K562 (cell line): ENCODE measurements around the gene RXFP3. TPM values are rescaled to one million over a fixed set of nuclear protein-coding genes. Genes with fewer than 3 reads are reported as not detected.

Experiments
- ARID3A ChIP-seq: IDR thresholded peaks from 2 replicates; pipeline ENCODE4 v1.6.1; 2012; ENCODE audit warnings: low read depth, low read length, improper control_type of control experiment, borderline replicate concordance
- CEBPB ChIP-seq: fragments of 450-650 bp; IDR thresholded peaks from 2 replicates; pipeline ENCODE4 v1.6.1; 2016; ENCODE audit warnings: missing genetic modification characterization, missing compliant biosample characterization
- CEBPG ChIP-seq, 3 experiments: fragments of 200-800 bp in 1 of 3; sonication (Bioruptor generic) in 1 of 3; sonication (generic) in 1 of 3; formaldehyde crosslinking in 1 of 3; IDR thresholded peaks in 2 of 3; conservative IDR thresholded peaks in 1 of 3; 2 replicates each; pipeline versions ENCODE4 v1.6.1 to v1.8.0; 2016 to 2022; ENCODE audit warnings: missing compliant biosample characterization in 2 of 3, missing genetic modification characterization in 2 of 3, mild to moderate bottlenecking in 1 of 3, missing genetic modification reagents in 1 of 3
- CREBBP ChIP-seq: IDR thresholded peaks from one replicate; pipeline ENCODE4 v1.6.1; 2012; ENCODE audit warnings: low read depth, mild to moderate bottlenecking, control low read depth, inconsistent platforms, low read length
- CTCF ChIP-seq, 3 experiments: IDR thresholded peaks in 2 of 3; conservative IDR thresholded peaks in 1 of 3; 2 replicates each; pipeline ENCODE4 v1.5.1; 2011 to 2012; ENCODE audit warnings: low read length in 3 of 3, mild to moderate bottlenecking in 3 of 3, control low read depth in 2 of 3, improper control_type of control experiment in 1 of 3, inconsistent platforms in 1 of 3, low read depth in 1 of 3, mixed read lengths in 1 of 3, moderate library complexity in 1 of 3; ENCODE audit not compliant: insufficient read depth in 2 of 3
- FOXP4 ChIP-seq: sonication (generic); formaldehyde crosslinking; IDR thresholded peaks from 2 replicates; pipeline ENCODE4 v1.8.0; 2022; ENCODE audit warnings: mild to moderate bottlenecking, missing genetic modification reagents, borderline replicate concordance
- HIVEP1 ChIP-seq: fragments of 250-450 bp; sonication (Bioruptor Pico); IDR thresholded peaks from 2 replicates; pipeline ENCODE4 v1.4.0; 2020; ENCODE audit warnings: mild to moderate bottlenecking
- L3MBTL2 ChIP-seq: fragments of 450-650 bp; IDR thresholded peaks from 2 replicates; pipeline ENCODE4 v1.6.1; 2016; ENCODE audit warnings: mild to moderate bottlenecking, moderate library complexity
- MAX ChIP-seq: sonication (generic); formaldehyde crosslinking; IDR thresholded peaks from 2 replicates; pipeline ENCODE4 v1.9.0; 2022; ENCODE audit warnings: mild to moderate bottlenecking, missing genetic modification reagents
- MCM3 ChIP-seq: fragments of 450-650 bp; IDR thresholded peaks from 2 replicates; pipeline ENCODE4 v1.6.1; 2016
- MLX ChIP-seq, 2 experiments: fragments of 450-650 bp in 1 of 2; sonication (generic) in 1 of 2; formaldehyde crosslinking; conservative IDR thresholded peaks; 2 replicates each; pipeline versions ENCODE4 v1.4.0 to v1.8.1; 2020 to 2022; ENCODE audit warnings: mild to moderate bottlenecking in 1 of 2, missing genetic modification reagents in 1 of 2
- PCBP2 ChIP-seq: fragments of 200-400 bp; formaldehyde crosslinking; IDR thresholded peaks from 2 replicates; pipeline ENCODE4 v1.6.1; 2018; ENCODE audit warnings: low read length, low read depth, mild to moderate bottlenecking, moderate library complexity; ENCODE audit not compliant: poor library complexity, severe bottlenecking
- PHF8 ChIP-seq: fragments of 200-600 bp; sonication (generic); IDR thresholded peaks from 2 replicates; pipeline ENCODE4 v1.6.1; 2012; ENCODE audit warnings: mixed run types, mild to moderate bottlenecking, inconsistent platforms, low read length, moderate library complexity, borderline replicate concordance
- PML ChIP-seq: IDR thresholded peaks from 2 replicates; pipeline ENCODE4 v1.6.1; 2012; ENCODE audit warnings: low read length, inconsistent platforms
- RCOR1 ChIP-seq, 2 experiments: IDR thresholded peaks; 2 replicates each; pipeline ENCODE4 v1.6.1; 2012; ENCODE audit warnings: low read depth in 2 of 2, low read length in 2 of 2, borderline replicate concordance in 1 of 2, improper control_type of control experiment in 1 of 2
- THAP7 ChIP-seq: fragments of 250-450 bp; sonication (Bioruptor Pico); IDR thresholded peaks from 2 replicates; pipeline ENCODE4 v1.5.0; 2021
- ZFPM2 ChIP-seq: fragments of 250-450 bp; sonication (Bioruptor Pico); IDR thresholded peaks from 2 replicates; pipeline ENCODE4 v1.5.1; 2022; ENCODE audit warnings: mild to moderate bottlenecking
- ZNF507 ChIP-seq: conservative IDR thresholded peaks from 2 replicates; pipeline ENCODE4 v1.6.1; 2017; ENCODE audit warnings: missing genetic modification characterization, missing compliant biosample characterization
- polyA plus RNA-seq, 8 experiments: library from polyadenylated mRNA; depleted of rRNA in 4 of 8; stranded (reverse) in 5 of 8; unstranded in 3 of 8; fragments of >200 nt; fragmentation: Nextera tagmentation in 2 of 8; fragmentation: Illumina TruSeq in 1 of 8; extraction: Ambion mirVana in 2 of 8; extraction: Trizol in 1 of 8; gene quantifications; 2 replicates each; pipeline versions ENCODE4 v1.2.1 to v1.2.3, GENCODE V29; 2011 to 2014; ENCODE audit warnings: inconsistent platforms in 1 of 8, missing spikeins in 1 of 8
- total RNA-seq, 7 experiments: library from RNA; depleted of rRNA in 6 of 7; stranded (reverse); fragments of >200 nt in 6 of 7; fragmentation: Illumina TruSeq in 2 of 7; extraction: Trizol in 2 of 7; gene quantifications; 2 replicates each; pipeline versions ENCODE4 v1.2.1 to v1.2.3, GENCODE V29; 2011 to 2021; ENCODE audit warnings: low replicate concordance in 1 of 7

The RXFP3 gene
- total and polyA plus RNA-seq, 9 of the 15 experiments (the other 6 are each of a cell fraction or from before 2014, with no cell fraction given): not detected

GRCh38 chr5:33984671-33985124, 48.5 kb downstream of the RXFP3 start, which contains the start of gene SLC45A2 (continued):
- TF ChIP-seq PHF8 (no peak), CTCF (IDR thresholded peaks at IDR 0.05 in 2 of 3, conservative IDR thresholded peaks at IDR 0.05 in 1 of 3; ENCODE audit: insufficient read depth in 2 of 3, low read depth in 1 of 3, low read length in 3 of 3) (no peak), PCBP2 (no peak), L3MBTL2 (peak; percentile 23; the same call in 1 of the 2 replicates), CEBPG (CRISPR knock-in tag; IDR thresholded peaks at IDR 0.05) (no peak), CEBPG (tag; conservative IDR thresholded peaks at IDR 0.05 in 1 of 2, IDR thresholded peaks at IDR 0.05 in 1 of 2) (no peak), ZFPM2 (CRISPR knock-in tag) (no peak), RCOR1 (IDR thresholded peaks at IDR 0.05; ENCODE audit: borderline replicate concordance in 1 of 2, low read depth in 2 of 2, low read length in 2 of 2) (no peak), PML (no peak), CREBBP (no peak), ZNF507 (tag) (no peak), MAX (CRISPR knock-in tag) (peak; percentile 62), THAP7 (no peak), HIVEP1 (no peak), MCM3 (no peak), MLX (CRISPR knock-in tag; conservative IDR thresholded peaks at IDR 0.05) (no peak), FOXP4 (no peak), CEBPB (no peak), ARID3A (no peak)
